Measurements from ENCODE around the gene RAD1.

Gene RAD1

DNA sequence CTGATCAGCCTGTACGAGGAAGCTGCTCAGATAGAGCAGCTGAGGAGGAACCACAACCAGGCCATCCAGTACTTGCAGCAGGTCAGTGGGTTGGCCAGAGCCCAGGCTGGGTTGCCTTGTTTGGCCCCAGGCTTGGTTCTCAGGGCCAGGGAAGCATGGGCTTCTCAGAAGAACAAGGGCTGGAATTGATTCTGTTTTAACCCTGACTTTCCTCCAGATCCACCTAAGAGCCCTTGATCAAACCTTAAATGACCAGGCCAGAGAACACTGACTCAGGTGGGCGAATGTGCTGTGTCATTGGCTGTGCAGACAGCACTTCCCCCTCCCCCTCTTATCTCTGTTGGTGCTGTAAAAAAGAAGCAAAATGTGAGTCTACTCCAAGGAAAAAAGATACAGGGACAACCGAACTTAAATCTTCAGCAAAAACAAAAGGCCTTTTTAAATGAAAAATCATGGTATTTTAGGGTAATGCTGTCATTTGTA, 48.3 kb downstream of the RAD1 start:
- peak; percentile 85 for DNase-seq (ENCODE audit: low read depth, low spot score)

DNA sequence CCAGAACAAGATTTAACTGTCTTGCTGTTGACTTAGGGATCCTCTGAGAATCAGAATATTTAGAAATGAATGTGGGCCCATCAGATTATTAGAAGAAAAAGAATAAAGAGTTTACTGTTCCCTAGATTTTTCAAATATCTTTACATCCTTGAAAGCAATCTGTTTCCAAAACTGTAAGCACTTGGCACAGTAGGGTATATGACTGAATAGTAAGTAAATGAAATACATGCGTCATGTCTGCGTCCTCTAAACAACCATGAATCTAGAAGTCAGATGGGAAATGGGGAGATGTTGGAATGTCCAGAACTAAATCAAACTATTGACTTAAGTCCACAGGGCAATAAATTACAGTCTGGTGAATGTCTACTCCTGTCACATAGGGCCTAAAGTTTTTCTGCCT, 50.2 kb downstream of the RAD1 start:
- no peak for DNase-seq (ENCODE audit: low read depth, low spot score)

DNA sequence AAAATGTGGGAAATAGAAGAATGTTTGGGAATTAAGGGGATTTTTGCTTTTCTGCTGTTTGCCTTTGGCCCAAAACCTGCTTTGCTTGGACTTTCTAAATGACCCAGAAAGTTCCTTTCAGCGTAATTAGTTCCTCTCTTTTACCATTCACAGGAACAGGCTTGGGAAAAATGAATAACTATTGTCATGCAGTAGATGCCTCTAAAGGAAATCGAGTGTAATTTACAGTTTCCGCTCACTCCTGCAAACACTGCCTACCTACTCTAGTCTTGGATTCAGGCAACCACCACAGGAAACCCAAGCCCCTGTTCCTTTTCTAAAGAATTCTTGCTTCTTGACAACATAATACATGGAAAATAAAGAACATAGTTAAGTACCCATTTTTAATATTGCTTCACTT, 51.4 kb downstream of the RAD1 start:
- no peak for DNase-seq (ENCODE audit: low read depth, low spot score)

DNA sequence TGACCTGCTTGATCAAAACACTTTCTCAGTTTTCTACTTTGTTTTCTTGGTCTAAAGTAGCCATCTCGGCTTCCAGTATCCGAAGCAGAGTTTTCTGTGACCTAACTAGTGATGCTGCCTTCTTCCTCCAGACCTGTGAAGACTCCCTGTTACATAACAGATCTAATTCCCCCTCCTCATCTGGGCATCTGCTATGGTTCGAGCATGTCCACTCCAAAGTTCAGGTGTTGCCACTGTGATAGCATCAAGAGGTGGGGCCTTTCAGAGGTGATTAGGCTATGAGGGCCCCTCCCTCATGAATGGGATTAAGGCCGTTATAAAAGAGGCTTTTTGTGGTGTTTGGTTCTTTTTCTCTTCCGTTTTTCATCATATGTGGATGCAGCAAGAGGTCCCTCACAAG, 56.1 kb downstream of the RAD1 start:
- no peak for DNase-seq (ENCODE audit: low read depth, low spot score)

DNA sequence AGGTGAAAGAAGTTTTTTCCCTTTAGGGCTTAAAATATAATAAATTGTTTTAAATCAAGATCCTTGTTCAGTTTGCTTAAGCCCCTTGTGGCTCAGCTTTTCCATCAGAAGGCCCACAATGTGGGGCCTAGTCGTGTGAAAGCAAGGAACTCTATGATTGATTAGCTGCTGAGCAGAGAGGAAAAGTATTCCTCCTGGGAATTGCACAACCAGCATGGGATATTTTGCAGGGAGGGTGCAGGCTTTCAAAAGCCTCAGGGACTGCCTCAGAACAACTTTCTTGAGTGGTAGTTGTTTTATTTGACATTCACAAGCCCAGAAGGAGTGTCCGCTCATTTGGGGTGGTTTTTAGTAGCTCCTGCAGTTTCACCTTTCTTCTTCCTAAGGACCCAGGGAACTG, 56.5 kb downstream of the RAD1 start:
- no peak for DNase-seq (ENCODE audit: low read depth, low spot score)

DNA sequence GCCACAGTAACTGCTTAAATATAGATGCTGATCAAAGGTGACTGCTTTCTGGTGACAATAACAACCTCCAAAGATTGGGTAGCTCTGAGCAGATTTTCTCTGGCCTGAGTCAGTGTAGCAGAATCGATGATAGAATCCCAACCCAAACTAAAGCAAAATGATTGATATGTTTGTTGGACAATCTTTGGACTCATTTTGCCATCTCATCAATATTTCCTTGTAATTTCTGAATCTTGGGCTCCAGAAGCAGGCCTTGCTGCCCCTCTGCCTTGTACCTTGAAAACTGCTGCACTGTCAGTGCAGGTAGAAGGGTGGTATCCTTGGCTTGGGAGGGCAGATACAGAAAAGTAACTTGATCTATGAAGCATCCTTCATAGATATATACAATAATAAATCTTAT, 57.4 kb downstream of the RAD1 start:
- DNase-seq (ENCODE audit: low read depth, low spot score) = no peak

DNA sequence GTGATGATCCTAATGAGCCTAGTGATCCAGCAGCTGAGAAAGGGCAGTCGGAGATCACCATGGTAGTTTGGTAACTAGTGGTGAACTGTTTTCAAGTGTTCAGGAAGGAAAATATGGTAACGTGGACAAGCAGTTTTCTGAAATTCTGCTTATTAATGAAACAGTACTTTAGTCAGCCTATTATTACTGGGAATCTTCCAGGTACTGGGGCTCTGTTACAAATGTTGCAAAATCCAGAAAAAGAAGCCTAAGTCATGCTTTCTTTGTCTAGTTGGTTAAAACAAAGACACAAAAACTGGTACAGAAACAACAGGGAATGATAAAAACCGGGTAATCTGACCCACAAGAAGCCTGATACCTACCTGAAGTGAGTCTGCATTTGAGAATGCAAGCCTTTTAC, 58.1 kb downstream of the RAD1 start:
- no peak for DNase-seq (ENCODE audit: low read depth, low spot score)

All from ELF-1 (cell line).